Fibroblast of lung (primary cell): ENCODE data around the gene ETNK2.

ENCODE experiments used
- CTCF ChIP-seq, 2 donors: IDR thresholded peaks in 1 of 2; conservative IDR thresholded peaks in 1 of 2; 1 replicate in 1 of 2; 2 replicates in 1 of 2; pipeline ENCODE4 v1.5.1; 2011 to 2012; ENCODE audit warnings: low read length in 2 of 2, control low read depth in 1 of 2, inconsistent platforms in 1 of 2, low read depth in 1 of 2, mild to moderate bottlenecking in 1 of 2
- EZH2 ChIP-seq: IDR thresholded peaks from 2 replicates; pipeline ENCODE4 v1.5.1; 2012; ENCODE audit warnings: low read length, control low read depth, mild to moderate bottlenecking; ENCODE audit errors: missing control alignments

GRCh38 chr1:204174958-204175357 is 23.1 kb upstream of the ETNK2 start:
- TF ChIP-seq CTCF (conservative IDR thresholded peaks at IDR 0.05 in 1 of 2, IDR thresholded peaks at IDR 0.05 in 1 of 2; ENCODE audit: low read depth in 1 of 2, low read length in 2 of 2) (no peak), EZH2 (no peak)
